ENCODE measurements around the gene ADAM12. TPM values are rescaled to one million over a fixed set of nuclear protein-coding genes. Genes with fewer than 3 reads are reported as not detected.

The ADAM12 gene
- total RNA-seq, 4 donors from 2014 or later: 0.26 to 1.6 (median 0.47) TPM; not detected in 1

GRCh38 chr10:126369125-126369710, 19.1 kb downstream of the ADAM12 start:
- TF ChIP-seq, protein P1, sequence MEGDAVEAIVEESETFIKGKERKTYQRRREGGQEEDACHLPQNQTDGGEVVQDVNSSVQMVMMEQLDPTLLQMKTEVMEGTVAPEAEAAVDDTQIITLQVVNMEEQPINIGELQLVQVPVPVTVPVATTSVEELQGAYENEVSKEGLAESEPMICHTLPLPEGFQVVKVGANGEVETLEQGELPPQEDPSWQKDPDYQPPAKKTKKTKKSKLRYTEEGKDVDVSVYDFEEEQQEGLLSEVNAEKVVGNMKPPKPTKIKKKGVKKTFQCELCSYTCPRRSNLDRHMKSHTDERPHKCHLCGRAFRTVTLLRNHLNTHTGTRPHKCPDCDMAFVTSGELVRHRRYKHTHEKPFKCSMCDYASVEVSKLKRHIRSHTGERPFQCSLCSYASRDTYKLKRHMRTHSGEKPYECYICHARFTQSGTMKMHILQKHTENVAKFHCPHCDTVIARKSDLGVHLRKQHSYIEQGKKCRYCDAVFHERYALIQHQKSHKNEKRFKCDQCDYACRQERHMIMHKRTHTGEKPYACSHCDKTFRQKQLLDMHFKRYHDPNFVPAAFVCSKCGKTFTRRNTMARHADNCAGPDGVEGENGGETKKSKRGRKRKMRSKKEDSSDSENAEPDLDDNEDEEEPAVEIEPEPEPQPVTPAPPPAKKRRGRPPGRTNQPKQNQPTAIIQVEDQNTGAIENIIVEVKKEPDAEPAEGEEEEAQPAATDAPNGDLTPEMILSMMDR (IDR thresholded peaks at IDR 0.05): no peak
- TF ChIP-seq POLR2A (IDR thresholded peaks at IDR 0.05): no peak
- DNase-seq (ENCODE audit: low spot score in 2 of 2): no peak
- H3K4me3 ChIP-seq (ENCODE audit: low read depth, poor library complexity, severe bottlenecking): no peak overlapping the region
- 46 to 48% methylated on average over 3 to 4 of the region's 4 CpGs for WGBS, 2 donors
- intact Hi-C loops (cut with DNase I; ENCODE audit: low total_unique reads): no loop called here

DNA sequence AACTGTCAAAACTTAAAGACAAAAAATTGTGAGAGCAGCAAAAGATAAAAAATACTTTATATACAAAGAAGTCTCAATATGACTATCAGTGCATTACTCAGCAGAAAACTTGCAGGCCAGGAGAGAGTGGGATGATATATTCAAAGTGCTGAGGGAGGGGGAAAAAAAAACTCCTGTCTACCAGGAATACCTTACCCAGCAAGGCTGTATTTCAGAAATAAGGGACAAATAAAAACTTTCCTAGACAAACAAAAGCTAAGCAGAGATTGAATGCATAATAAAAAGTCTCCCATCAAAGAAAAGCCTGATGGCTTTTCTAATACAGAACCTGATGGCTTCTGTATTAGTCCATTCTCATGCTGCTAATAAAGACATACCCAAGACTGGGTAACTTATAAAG, 31.1 kb downstream of the ADAM12 start:
- DNase-seq (ENCODE audit: low spot score in 2 of 2): no peak
- no peak for TF ChIP-seq POLR2A (IDR thresholded peaks at IDR 0.05)
- TF ChIP-seq, protein P1 (IDR thresholded peaks at IDR 0.05): no peak
- no peak overlapping the region for H3K4me3 ChIP-seq (ENCODE audit: low read depth, poor library complexity, severe bottlenecking)
- intact Hi-C loops (cut with DNase I; ENCODE audit: low total_unique reads): no loop called here

GRCh38 chr10:126353666-126354065, 34.6 kb downstream of the ADAM12 start:
- WGBS, 2 donors: 75 to 100% methylated on average over 1 of the region's 1 CpG
- TF ChIP-seq POLR2A (IDR thresholded peaks at IDR 0.05): no peak
- TF ChIP-seq, protein P1 (IDR thresholded peaks at IDR 0.05): no peak
- H3K4me3 ChIP-seq (ENCODE audit: low read depth, poor library complexity, severe bottlenecking): no peak overlapping the region
- intact Hi-C loops (cut with DNase I; ENCODE audit: low total_unique reads): no loop called here
- DNase-seq (ENCODE audit: low spot score in 2 of 2): no peak

- H3K4me3 ChIP-seq (ENCODE audit: low read depth, poor library complexity, severe bottlenecking): no peak overlapping the region
- no peak for DNase-seq (ENCODE audit: low spot score in 2 of 2)
- 80 to 81% methylated on average over 4 of the region's 4 CpGs for WGBS, 2 donors
- no peak for TF ChIP-seq POLR2A (IDR thresholded peaks at IDR 0.05)
- TF ChIP-seq, protein P1 (IDR thresholded peaks at IDR 0.05): no peak
- intact Hi-C loops (cut with DNase I; ENCODE audit: low total_unique reads): no loop called here
Measured at GRCh38 chr10:126352453-126352852, 35.8 kb downstream of the ADAM12 start.

- H3K4me3 ChIP-seq (ENCODE audit: low read depth, poor library complexity, severe bottlenecking): no peak overlapping the region
- DNase-seq (ENCODE audit: low spot score in 2 of 2): no peak
- intact Hi-C loops (cut with DNase I; ENCODE audit: low total_unique reads): no loop called here
- WGBS, 2 donors: 74 to 87% methylated on average over 6 of the region's 6 CpGs
- TF ChIP-seq POLR2A (IDR thresholded peaks at IDR 0.05): no peak
- TF ChIP-seq, protein P1 (IDR thresholded peaks at IDR 0.05): no peak
Measured at GRCh38 chr10:126351021-126351420, 37.3 kb downstream of the ADAM12 start.
